Sigmoid colon (tissue), 4 donors: Measurements from ENCODE around the gene SERPING1.

Experiments
- POLR2A ChIP-seq, 2 donors: fragments of 450-650 bp; IDR thresholded peaks; one replicate each; pipeline ENCODE4 v1.6.1; 2016; ENCODE audit warnings: antibody characterized with exemption in 2 of 2, mild to moderate bottlenecking in 2 of 2, moderate library complexity in 2 of 2
- POLR2AphosphoS5 ChIP-seq, 4 donors: sonication (generic); formaldehyde crosslinking; IDR thresholded peaks; one replicate each; pipeline ENCODE4 v1.6.1; 2017; ENCODE audit warnings: antibody characterized with exemption in 4 of 4

GRCh38 chr11:57549983-57550382 lies 47.5 kb upstream of the SERPING1 start:
- TF ChIP-seq POLR2A (IDR thresholded peaks at IDR 0.05) (no peak), POLR2AphosphoS5 (IDR thresholded peaks at IDR 0.05) (no peak)
